H54 (cell line): ENCODE measurements around the gene SYCP3.
"Not testable (repeated sequence)": the region's sequence is repeated elsewhere in the genome, so short reads cannot be mapped to it uniquely, and the experiment has no call there.

Source experiments
- DNase-seq: peaks from one replicate; pipeline ENCODE4 v3.0.0; 2011; ENCODE audit warnings: low spot score, mixed read lengths; ENCODE audit not compliant: insufficient read length
- FAIRE-seq: peaks from 3 replicates; lab custom pipeline; 2011; peaks lifted over from hg19 to GRCh38; lab: Jason Lieb, UNC
- POLR2A ChIP-seq: IDR thresholded peaks from 2 replicates; pipeline ENCODE4 v1.6.1; 2011; ENCODE audit warnings: low read depth, mild to moderate bottlenecking, low read length

Gene SYCP3

GRCh38 chr12:101745481-101745880, 6.2 kb upstream of the SYCP3 start:
- DNase-seq (no peak), FAIRE-seq (no peak)
- no peak for TF ChIP-seq POLR2A

DNA sequence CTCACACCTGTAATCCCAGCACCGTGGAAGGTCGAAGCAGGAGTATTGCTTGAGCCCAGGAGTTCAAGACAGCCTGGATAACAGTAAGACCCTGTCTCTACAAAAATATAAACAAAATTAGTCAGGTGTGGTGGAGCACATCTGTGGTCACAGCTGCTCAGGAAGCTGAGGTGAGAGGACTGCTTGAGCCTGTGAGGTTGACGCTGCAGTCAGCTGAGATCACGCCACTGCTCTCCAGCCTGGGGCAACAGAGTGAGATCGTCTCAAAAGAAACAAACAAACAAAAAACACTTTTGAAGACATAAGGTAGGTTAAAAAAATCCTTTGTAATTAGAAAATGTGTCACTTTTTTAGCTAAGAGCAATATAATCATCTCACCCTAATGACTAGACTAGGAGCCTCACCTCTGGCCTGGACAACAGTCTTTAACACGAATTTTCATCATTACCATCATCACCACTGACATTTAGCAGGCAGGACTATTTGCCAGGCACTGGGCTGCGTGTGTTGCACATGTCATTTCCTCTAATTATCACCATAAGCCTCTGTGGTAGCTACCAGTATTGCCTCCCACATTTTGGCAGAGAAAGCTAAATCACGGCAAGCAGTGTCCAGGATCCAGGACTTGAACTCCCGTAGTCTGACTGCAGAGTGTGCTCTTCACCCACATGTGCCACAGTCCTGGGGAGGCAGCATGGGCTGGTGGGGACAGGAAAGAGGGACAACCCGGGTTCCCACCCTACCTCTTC, 4.6 kb upstream of the SYCP3 start:
- FAIRE-seq: no peak
- no peak for DNase-seq
- no peak for TF ChIP-seq POLR2A

- no peak for TF ChIP-seq POLR2A
- DNase-seq: no peak
- no peak for FAIRE-seq
Observed at GRCh38 chr12:101743242-101743641, 4.0 kb upstream of the SYCP3 start.

DNA sequence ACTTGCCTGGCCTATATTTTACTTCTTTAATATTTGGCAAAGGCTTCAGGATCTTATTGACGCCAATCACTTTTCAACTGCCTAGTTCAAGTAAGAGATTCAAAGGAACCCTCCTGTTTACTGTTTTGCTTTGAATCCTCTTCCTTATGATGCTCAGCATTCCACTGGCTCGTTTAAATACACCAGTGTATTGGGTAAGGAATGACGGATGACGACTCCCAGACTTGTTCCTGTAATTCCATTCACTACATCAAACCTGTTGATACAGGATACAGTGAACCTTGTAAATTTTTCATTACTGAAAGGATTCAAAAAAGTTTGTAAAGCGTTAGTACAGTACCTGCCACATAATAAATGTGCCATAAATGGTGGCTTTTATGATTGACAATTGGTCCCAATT, 1.7 kb upstream of the SYCP3 start:
- DNase-seq (no peak), FAIRE-seq (no peak)
- no peak for TF ChIP-seq POLR2A

DNA sequence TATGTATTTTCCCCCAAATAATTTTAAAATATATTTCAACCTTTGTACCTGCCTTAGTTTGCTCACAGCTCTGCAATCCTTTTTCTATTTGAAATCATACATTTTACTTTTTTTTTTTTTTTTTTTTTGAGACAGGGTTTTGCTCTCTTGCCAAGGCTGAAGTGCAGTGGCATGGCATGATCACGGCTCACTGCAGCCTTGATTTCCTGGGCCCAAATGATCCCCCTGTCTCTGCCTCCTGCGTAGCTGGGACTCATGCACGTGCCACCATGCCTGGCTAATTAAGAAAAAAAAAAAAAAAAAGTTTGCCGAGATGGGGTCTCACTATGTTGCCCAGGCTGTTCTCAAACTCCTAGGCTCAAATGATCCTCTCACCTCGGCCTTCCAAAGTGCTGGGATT, 1.3 kb upstream of the SYCP3 start:
- TF ChIP-seq POLR2A: no peak
- no peak for FAIRE-seq
- DNase-seq: no peak

- DNase-seq: no peak
- no peak for TF ChIP-seq POLR2A
- FAIRE-seq: no peak
Observed at GRCh38 chr12:101737476-101737875, 1.8 kb downstream of the SYCP3 start.

- not testable (repeated sequence) for DNase-seq, FAIRE-seq
Observed at GRCh38 chr12:101734482-101734881, 4.8 kb downstream of the SYCP3 start.

GRCh38 chr12:101733166-101733565, 6.1 kb downstream of the SYCP3 start:
- DNase-seq: no peak
- TF ChIP-seq POLR2A: no peak
- FAIRE-seq: no peak

DNA sequence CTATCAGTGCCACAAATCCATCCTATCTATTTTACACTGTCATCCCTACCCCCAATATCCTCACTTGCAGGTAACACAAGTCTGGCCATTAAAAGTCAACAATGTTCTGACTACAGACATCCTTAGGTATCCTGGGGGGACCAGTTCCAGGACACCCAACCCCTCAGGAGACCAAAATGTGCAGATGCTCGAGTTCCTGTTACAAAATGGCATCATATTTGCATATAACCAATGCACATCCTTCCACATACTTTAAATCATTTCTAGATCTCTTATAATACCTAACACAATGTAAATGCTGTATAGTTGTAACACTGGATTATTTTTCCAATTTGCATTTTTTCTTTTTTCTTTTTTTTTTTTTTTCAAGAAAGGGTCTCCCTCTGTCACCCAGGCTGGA, 6.9 kb downstream of the SYCP3 start:
- FAIRE-seq (no peak), DNase-seq (no peak)
- TF ChIP-seq POLR2A: no peak

- TF ChIP-seq POLR2A: no peak
- no peak for FAIRE-seq
- no peak for DNase-seq
Observed at GRCh38 chr12:101729842-101730241, 9.4 kb downstream of the SYCP3 start.

DNA sequence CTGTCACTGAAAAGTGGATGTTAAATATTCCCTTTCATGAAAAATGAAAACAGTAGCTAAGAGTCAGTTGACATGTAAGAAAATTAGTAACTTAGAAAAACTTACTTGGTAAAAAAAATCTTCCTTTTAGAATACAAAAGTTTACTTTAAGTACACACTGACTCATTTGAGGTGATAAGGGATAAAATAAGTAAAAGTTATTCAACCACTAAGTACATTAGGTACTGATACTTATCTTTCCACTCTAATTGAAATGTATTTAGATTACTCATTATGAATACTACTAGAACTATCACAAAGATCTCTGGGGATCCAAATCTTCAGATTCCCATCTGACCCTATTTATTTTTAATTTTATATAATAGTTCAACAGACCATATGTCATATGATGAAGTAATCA, 12.2 kb downstream of the SYCP3 start:
- no peak for TF ChIP-seq POLR2A
- DNase-seq: no peak
- FAIRE-seq: no peak

GRCh38 chr12:101722392-101722791, 16.9 kb downstream of the SYCP3 start:
- FAIRE-seq (no peak), DNase-seq (no peak)
- TF ChIP-seq POLR2A: no peak

GRCh38 chr12:101720118-101720517, 19.1 kb downstream of the SYCP3 start:
- no peak for TF ChIP-seq POLR2A
- DNase-seq (no peak), FAIRE-seq (no peak)

DNA sequence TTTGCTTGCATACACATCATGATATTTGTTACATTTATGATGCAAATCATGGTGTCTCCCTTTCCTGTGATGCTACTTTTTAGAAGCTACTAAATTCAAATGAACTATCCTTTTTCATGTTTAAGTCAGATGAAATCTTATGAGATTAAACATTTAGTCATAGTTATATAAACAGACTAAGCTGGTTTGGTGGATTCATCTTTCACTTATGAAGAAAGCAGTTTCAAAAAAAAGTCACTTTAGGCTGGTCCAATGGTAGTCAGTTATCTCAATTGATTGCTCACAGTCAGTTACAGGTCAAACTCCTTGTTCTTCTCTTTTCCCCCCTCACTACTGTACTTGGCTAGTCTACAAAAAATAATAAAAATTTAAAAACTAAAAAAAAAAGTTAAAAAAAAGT, 19.7 kb downstream of the SYCP3 start:
- DNase-seq (no peak), FAIRE-seq (no peak)
- no peak for TF ChIP-seq POLR2A

- DNase-seq (no peak), FAIRE-seq (no peak)
- no peak for TF ChIP-seq POLR2A
Observed at GRCh38 chr12:101714877-101715444, 24.3 kb downstream of the SYCP3 start.
